Measurements from ENCODE around the gene CD177. TPM values are rescaled to one million over a fixed set of nuclear protein-coding genes. Genes with fewer than 3 reads are reported as not detected.

The CD177 gene
- polyA plus RNA-seq, 2 of the 4 experiments (the other 2 are of a cell fraction), result 0.03 to 0.05 TPM

DNA sequence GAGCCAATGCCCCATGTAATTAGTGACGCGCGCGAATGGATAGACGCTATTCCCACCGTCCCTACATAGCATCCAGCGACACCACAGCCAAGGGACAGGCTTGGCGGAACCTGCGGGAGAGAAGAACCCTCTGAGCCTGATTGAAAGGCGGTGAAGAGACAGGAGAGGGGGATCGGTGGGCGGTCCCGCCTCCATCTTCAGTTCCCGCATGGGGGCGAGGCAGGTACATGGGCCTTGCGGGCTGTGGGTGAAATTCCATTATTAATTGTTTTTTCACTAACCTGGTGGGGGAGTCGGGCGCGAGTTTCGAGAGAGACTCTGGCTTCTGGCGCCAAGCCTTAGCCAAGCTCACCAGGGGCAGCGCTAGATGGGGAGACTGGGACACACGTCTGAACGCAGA is 52.8 kb downstream of the CD177 start:
- DNase-seq (ENCODE audit: low read depth in 1 of 2, low spot score in 1 of 2), result no peak
- H3K27ac ChIP-seq, result no peak overlapping the region
- no peak for TF ChIP-seq CEBPB (IDR thresholded peaks at IDR 0.05)
- TF ChIP-seq POLR2AphosphoS2 (conservative IDR thresholded peaks at IDR 0.05; ENCODE audit: low read length), result no peak
- TF ChIP-seq JUNB (IDR thresholded peaks at IDR 0.05), result no peak
- TF ChIP-seq, protein P1, sequence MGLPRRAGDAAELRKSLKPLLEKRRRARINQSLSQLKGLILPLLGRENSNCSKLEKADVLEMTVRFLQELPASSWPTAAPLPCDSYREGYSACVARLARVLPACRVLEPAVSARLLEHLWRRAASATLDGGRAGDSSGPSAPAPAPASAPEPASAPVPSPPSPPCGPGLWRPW (IDR thresholded peaks at IDR 0.05), result no peak
- TF ChIP-seq CHD4 (IDR thresholded peaks at IDR 0.05; ENCODE audit: borderline replicate concordance), result no peak
- TF ChIP-seq FOXS1 (CRISPR knock-in tag; IDR thresholded peaks at IDR 0.05), result no peak
- no peak for TF ChIP-seq HOXB13 (CRISPR knock-in tag; IDR thresholded peaks at IDR 0.05; ENCODE audit: low read depth)
- ChIA-PET CTCF (interaction anchor here (0.7 to 1.7 kb wide), 3 partner anchors 12 to 41 kb away, joined by 3 to 5 read pairs (median 5); no protein-coding TSS in a partner anchor), POLR2A (no interaction called here)
- no peak for FAIRE-seq
- no peaks in the 10 kb centered on the region for H3K4me1 ChIP-seq
- no peak overlapping the region for H3K4me3 ChIP-seq
- H3K4me2 ChIP-seq, result no peak overlapping the region
- no peaks in the 10 kb centered on the region for H3K9me3 ChIP-seq
- no peak for ATAC-seq
- WGBS (ENCODE audit: missing lambda C conversion rate), result 81% methylated on average over 24 of the region's 24 CpGs

DNA sequence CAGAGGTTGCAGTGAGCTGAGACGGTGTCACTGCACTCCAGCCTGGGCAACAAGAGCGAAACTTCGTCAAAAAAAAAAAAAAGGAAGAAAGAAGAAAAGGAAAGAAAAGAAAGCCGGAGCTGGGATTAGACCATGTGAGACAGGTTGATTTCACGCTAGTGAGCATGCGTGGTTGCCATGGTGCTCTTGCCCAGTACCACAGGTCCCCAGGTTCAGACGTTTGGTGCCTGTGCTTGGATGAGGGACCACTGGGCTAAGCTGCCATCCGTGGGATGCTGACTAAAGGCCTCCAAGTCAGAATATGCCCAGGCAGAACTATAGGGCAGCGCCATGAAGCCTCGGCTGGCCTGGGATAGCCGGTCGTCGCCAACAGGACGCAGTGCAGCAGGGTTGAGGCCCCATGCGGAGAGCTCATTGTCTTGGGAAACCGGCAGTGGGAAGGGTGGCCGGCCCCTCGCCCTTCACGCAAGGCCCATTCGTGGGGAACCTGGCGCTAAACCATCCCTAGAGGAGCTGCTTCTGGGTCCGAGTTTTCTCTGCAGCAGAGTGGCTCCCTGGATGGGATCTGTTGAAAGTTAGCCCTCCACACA is 54.0 kb downstream of the CD177 start:
- Histone ChIP-seq H3K27ac (no peak overlapping the region), H3K4me3 (no peak overlapping the region), H3K4me2 (no peak overlapping the region), H3K9me3 (no peaks in the 10 kb centered on the region), H3K4me1 (no peaks in the 10 kb centered on the region)
- no peak for TF ChIP-seq CHD4 (IDR thresholded peaks at IDR 0.05; ENCODE audit: borderline replicate concordance)
- TF ChIP-seq GATA3 (IDR thresholded peaks at IDR 0.05; ENCODE audit: borderline replicate concordance), result no peak
- no peak for TF ChIP-seq ZSCAN20 (CRISPR knock-in tag; IDR thresholded peaks at IDR 0.05)
- TF ChIP-seq, protein P2, sequence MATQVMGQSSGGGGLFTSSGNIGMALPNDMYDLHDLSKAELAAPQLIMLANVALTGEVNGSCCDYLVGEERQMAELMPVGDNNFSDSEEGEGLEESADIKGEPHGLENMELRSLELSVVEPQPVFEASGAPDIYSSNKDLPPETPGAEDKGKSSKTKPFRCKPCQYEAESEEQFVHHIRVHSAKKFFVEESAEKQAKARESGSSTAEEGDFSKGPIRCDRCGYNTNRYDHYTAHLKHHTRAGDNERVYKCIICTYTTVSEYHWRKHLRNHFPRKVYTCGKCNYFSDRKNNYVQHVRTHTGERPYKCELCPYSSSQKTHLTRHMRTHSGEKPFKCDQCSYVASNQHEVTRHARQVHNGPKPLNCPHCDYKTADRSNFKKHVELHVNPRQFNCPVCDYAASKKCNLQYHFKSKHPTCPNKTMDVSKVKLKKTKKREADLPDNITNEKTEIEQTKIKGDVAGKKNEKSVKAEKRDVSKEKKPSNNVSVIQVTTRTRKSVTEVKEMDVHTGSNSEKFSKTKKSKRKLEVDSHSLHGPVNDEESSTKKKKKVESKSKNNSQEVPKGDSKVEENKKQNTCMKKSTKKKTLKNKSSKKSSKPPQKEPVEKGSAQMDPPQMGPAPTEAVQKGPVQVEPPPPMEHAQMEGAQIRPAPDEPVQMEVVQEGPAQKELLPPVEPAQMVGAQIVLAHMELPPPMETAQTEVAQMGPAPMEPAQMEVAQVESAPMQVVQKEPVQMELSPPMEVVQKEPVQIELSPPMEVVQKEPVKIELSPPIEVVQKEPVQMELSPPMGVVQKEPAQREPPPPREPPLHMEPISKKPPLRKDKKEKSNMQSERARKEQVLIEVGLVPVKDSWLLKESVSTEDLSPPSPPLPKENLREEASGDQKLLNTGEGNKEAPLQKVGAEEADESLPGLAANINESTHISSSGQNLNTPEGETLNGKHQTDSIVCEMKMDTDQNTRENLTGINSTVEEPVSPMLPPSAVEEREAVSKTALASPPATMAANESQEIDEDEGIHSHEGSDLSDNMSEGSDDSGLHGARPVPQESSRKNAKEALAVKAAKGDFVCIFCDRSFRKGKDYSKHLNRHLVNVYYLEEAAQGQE (IDR thresholded peaks at IDR 0.05), result no peak
- no peak for TF ChIP-seq FOSB (CRISPR knock-in tag; IDR thresholded peaks at IDR 0.05)
- no peak for TF ChIP-seq HOXB5 (CRISPR knock-in tag; IDR thresholded peaks at IDR 0.05)
- TF ChIP-seq HEYL (CRISPR knock-in tag; IDR thresholded peaks at IDR 0.05), result no peak
- no peak for TF ChIP-seq HDAC2 (IDR thresholded peaks at IDR 0.05)
- TF ChIP-seq CBX2 (IDR thresholded peaks at IDR 0.05; ENCODE audit: borderline replicate concordance, low read depth), result no peak
- TF ChIP-seq MAZ (IDR thresholded peaks at IDR 0.05; ENCODE audit: borderline replicate concordance, low read depth, low read length), result no peak
- TF ChIP-seq JUNB (IDR thresholded peaks at IDR 0.05), result no peak
- no peak for TF ChIP-seq NPAS2 (CRISPR knock-in tag; IDR thresholded peaks at IDR 0.05; ENCODE audit: borderline replicate concordance)
- no peak for TF ChIP-seq HOXA7 (CRISPR knock-in tag; IDR thresholded peaks at IDR 0.05)
- FAIRE-seq (no peak), ATAC-seq (no peak), DNase-seq (ENCODE audit: low read depth in 1 of 2, low spot score in 1 of 2) (no peak)
- POLR2A ChIA-PET, result no interaction called here
- 81% methylated on average over 22 of the region's 22 CpGs for WGBS (ENCODE audit: missing lambda C conversion rate)
- CTCF ChIA-PET, result interaction anchor here (0.6 to 1.5 kb wide), 3 partner anchors 18 to 40 kb away, joined by 3 read pairs; no protein-coding TSS in a partner anchor

DNA sequence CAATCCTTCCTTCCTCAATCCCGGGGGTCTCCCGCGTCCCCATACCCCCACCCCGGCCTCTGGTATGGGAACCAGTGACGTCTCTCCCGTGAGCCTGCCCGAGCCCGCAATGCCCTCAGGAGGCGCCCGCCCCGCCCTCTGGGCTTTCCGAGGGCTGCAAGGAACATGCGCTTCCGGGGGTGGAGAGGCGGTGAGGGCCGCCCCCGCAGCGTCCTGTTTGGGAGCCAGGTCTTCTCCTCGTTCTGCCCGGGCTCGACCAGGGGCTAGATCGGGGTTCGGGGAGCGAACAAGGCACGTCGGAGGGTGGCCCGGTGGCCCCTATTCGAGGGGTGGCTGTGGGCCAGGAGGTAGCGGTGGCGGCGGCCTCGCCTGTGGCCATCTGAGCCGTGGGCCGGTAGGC is 54.6 kb downstream of the CD177 start:
- Histone ChIP-seq H3K27ac (no peak overlapping the region), H3K4me1 (no peaks in the 10 kb centered on the region), H3K4me3 (no peak overlapping the region), H3K4me2 (no peak overlapping the region), H3K9me3 (no peaks in the 10 kb centered on the region)
- 78% methylated on average over 14 of the region's 34 CpGs for WGBS (ENCODE audit: missing lambda C conversion rate)
- DNase-seq (ENCODE audit: low read depth in 1 of 2, low spot score in 1 of 2), result no peak
- no peak for FAIRE-seq
- CTCF ChIA-PET, result interaction anchor here (0.7 kb wide), 1 partner anchor 17 kb away, joined by 3 read pairs; no protein-coding TSS in a partner anchor
- POLR2A ChIA-PET, result no interaction called here
- no peak for ATAC-seq
- TF ChIP-seq EP300 (IDR thresholded peaks at IDR 0.05), result no peak
- TF ChIP-seq CBX8 (IDR thresholded peaks at IDR 0.05), result no peak
- TF ChIP-seq SREBF2 (IDR thresholded peaks at IDR 0.05), result no peak
- no peak for TF ChIP-seq RAD21 (conservative IDR thresholded peaks at IDR 0.05 in 1 of 2, IDR thresholded peaks at IDR 0.05 in 1 of 2)
- TF ChIP-seq EHMT2 (IDR thresholded peaks at IDR 0.05; ENCODE audit: low read depth), result no peak
- TF ChIP-seq JUNB (IDR thresholded peaks at IDR 0.05), result no peak
- TF ChIP-seq PHF8 (IDR thresholded peaks at IDR 0.05; ENCODE audit: borderline replicate concordance, low read depth), result no peak
- TF ChIP-seq, protein P3, sequence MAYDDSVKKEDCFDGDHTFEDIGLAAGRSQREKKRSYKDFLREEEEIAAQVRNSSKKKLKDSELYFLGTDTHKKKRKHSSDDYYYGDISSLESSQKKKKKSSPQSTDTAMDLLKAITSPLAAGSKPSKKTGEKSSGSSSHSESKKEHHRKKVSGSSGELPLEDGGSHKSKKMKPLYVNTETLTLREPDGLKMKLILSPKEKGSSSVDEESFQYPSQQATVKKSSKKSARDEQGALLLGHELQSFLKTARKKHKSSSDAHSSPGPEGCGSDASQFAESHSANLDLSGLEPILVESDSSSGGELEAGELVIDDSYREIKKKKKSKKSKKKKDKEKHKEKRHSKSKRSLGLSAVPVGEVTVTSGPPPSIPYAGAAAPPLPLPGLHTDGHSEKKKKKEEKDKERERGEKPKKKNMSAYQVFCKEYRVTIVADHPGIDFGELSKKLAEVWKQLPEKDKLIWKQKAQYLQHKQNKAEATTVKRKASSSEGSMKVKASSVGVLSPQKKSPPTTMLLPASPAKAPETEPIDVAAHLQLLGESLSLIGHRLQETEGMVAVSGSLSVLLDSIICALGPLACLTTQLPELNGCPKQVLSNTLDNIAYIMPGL (CRISPR knock-in tag; IDR thresholded peaks at IDR 0.05; ENCODE audit: borderline replicate concordance), result no peak
- TF ChIP-seq NPAS2 (CRISPR knock-in tag; IDR thresholded peaks at IDR 0.05; ENCODE audit: borderline replicate concordance), result no peak
- no peak for TF ChIP-seq NR3C1 (IDR thresholded peaks at IDR 0.05)
- no peak for TF ChIP-seq HDAC2 (IDR thresholded peaks at IDR 0.05)
- no peak for TF ChIP-seq GATA3 (IDR thresholded peaks at IDR 0.05; ENCODE audit: borderline replicate concordance)
- TF ChIP-seq, protein P4, sequence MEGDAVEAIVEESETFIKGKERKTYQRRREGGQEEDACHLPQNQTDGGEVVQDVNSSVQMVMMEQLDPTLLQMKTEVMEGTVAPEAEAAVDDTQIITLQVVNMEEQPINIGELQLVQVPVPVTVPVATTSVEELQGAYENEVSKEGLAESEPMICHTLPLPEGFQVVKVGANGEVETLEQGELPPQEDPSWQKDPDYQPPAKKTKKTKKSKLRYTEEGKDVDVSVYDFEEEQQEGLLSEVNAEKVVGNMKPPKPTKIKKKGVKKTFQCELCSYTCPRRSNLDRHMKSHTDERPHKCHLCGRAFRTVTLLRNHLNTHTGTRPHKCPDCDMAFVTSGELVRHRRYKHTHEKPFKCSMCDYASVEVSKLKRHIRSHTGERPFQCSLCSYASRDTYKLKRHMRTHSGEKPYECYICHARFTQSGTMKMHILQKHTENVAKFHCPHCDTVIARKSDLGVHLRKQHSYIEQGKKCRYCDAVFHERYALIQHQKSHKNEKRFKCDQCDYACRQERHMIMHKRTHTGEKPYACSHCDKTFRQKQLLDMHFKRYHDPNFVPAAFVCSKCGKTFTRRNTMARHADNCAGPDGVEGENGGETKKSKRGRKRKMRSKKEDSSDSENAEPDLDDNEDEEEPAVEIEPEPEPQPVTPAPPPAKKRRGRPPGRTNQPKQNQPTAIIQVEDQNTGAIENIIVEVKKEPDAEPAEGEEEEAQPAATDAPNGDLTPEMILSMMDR (IDR thresholded peaks at IDR 0.05), result no peak

Data from A549 (cell line).